ENCODE results near the gene SYNDIG1.

Gene SYNDIG1

GRCh38 chr20:24461848-24462247 lies 7.6 kb upstream of the SYNDIG1 start:
- no peak for DNase-seq (ENCODE audit: low read depth)
- no peak for TF ChIP-seq CTCF (conservative IDR thresholded peaks at IDR 0.05; ENCODE audit: low read depth, low read length)
- H3K4me3 ChIP-seq (ENCODE audit: low read depth, low read length), result no peak overlapping the region

- TF ChIP-seq CTCF (conservative IDR thresholded peaks at IDR 0.05; ENCODE audit: low read depth, low read length), result no peak
- DNase-seq (ENCODE audit: low read depth), result no peak
These were observed 6.9 kb upstream of the SYNDIG1 start for GRCh38 chr20:24462460-24463010.

GRCh38 chr20:24465159-24465558 lies 4.3 kb upstream of the SYNDIG1 start:
- no peak for TF ChIP-seq CTCF (conservative IDR thresholded peaks at IDR 0.05; ENCODE audit: low read depth, low read length)
- H3K4me3 ChIP-seq (ENCODE audit: low read depth, low read length), result no peak overlapping the region
- no peak for DNase-seq (ENCODE audit: low read depth)

More at GRCh38 chr20:24462460-24463010, 6.9 kb upstream of the SYNDIG1 start:
- H3K4me3 ChIP-seq (ENCODE audit: low read depth, low read length), result no peak overlapping the region

GRCh38 chr20:24465730-24466129 lies 3.7 kb upstream of the SYNDIG1 start:
- H3K4me3 ChIP-seq (ENCODE audit: low read depth, low read length), result no peak overlapping the region
- DNase-seq (ENCODE audit: low read depth), result peak; percentile 24
- TF ChIP-seq CTCF (conservative IDR thresholded peaks at IDR 0.05; ENCODE audit: low read depth, low read length), result no peak

- no peak for DNase-seq (ENCODE audit: low read depth)
- peak overlapping the region; percentile 53 for H3K4me3 ChIP-seq (ENCODE audit: low read depth, low read length)
- no peak for TF ChIP-seq CTCF (conservative IDR thresholded peaks at IDR 0.05; ENCODE audit: low read depth, low read length)
These were observed 871 bp upstream of the SYNDIG1 start for GRCh38 chr20:24468401-24469115.

- DNase-seq (ENCODE audit: low read depth), result peak; percentile 33
- peak overlapping the region; percentile 53 for H3K4me3 ChIP-seq (ENCODE audit: low read depth, low read length)
- no peak for TF ChIP-seq CTCF (conservative IDR thresholded peaks at IDR 0.05; ENCODE audit: low read depth, low read length)
These were observed 691 bp downstream of the SYNDIG1 start for GRCh38 chr20:24469894-24470745.

All from choroid plexus epithelial cell (primary cell).